Peyer's patch (tissue), 4 donors: Measurements from ENCODE around the gene KISS1.

Experiments used
- POLR2A ChIP-seq, 2 donors: fragments of 450-650 bp; IDR thresholded peaks; one replicate each; pipeline ENCODE4 v1.5.1; 2017; ENCODE audit warnings: antibody characterized with exemption in 2 of 2, mild to moderate bottlenecking in 2 of 2, moderate library complexity in 2 of 2
- TF ChIP-seq, protein P1 (sequence below), 6 experiments: fragments of 450-650 bp in 4 of 6; fragments of 200-600 bp in 2 of 6; sonication (generic) in 1 of 6; IDR thresholded peaks; one replicate each; pipeline ENCODE4 v1.5.1; 2017 to 2019; ENCODE audit warnings: antibody characterized with exemption in 6 of 6, mild to moderate bottlenecking in 3 of 6, moderate library complexity in 1 of 6

DNA sequence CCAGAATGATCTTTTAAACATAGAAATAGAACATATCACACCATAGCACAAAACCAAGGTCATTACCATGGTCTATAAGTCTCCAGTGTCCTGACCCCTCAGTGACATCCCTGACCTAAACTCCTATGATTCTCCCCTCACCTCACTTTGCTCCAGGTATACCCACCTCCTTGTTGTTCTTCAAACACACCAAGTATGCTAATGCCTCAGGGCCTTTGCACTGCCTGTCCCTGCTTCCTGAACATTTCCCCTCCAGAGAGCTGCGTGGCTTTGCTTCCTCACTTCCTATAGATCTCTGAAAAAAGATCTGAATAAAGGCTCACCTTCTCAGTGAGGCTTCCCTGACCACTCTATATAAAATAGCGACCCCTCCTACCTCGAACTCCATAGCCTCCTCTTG is 16.4 kb upstream of the KISS1 start:
- no peak for TF ChIP-seq POLR2A (IDR thresholded peaks at IDR 0.05)
- TF ChIP-seq, protein P1, sequence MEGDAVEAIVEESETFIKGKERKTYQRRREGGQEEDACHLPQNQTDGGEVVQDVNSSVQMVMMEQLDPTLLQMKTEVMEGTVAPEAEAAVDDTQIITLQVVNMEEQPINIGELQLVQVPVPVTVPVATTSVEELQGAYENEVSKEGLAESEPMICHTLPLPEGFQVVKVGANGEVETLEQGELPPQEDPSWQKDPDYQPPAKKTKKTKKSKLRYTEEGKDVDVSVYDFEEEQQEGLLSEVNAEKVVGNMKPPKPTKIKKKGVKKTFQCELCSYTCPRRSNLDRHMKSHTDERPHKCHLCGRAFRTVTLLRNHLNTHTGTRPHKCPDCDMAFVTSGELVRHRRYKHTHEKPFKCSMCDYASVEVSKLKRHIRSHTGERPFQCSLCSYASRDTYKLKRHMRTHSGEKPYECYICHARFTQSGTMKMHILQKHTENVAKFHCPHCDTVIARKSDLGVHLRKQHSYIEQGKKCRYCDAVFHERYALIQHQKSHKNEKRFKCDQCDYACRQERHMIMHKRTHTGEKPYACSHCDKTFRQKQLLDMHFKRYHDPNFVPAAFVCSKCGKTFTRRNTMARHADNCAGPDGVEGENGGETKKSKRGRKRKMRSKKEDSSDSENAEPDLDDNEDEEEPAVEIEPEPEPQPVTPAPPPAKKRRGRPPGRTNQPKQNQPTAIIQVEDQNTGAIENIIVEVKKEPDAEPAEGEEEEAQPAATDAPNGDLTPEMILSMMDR (IDR thresholded peaks at IDR 0.05): no peak
